Measurements from ENCODE around the gene MRFAP1L1.
A peak's percentile ranks its signal among the peaks of the same experiment; 100 is the strongest.
"Not testable (repeated sequence)": the region's sequence is repeated elsewhere in the genome, so short reads cannot be mapped to it uniquely, and the experiment has no call there.

The MRFAP1L1 gene

GRCh38 chr4:6709230-6710114, at the start of gene MRFAP1L1:
TSS of gene MRFAP1L1 (minus strand) at chr4:6709865. CDS start at chr4:6709629, 236 bp downstream.
- DNase-seq: peak; percentile 97

GRCh38 chr4:6758728-6759127, 49.1 kb upstream of the MRFAP1L1 start:
- no peak for DNase-seq

DNA sequence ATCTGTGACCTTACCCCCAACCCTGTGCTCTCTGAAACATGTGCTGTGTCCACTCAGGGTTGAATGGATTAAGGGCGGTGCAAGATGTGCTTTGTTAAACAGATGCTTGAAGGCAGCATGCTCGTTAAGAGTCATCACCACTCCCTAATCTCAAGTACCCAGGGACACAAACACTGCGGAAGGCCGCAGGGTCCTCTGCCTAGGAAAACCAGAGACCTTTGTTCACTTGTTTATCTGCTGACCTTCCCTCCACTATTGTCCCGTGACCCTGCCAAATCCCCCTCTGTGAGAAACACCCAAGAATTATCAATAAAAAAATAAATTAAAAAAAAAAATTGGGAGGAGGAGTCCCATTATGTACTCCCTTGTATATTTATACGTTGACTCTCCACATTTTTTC, 46.7 kb upstream of the MRFAP1L1 start:
- not testable (repeated sequence) for DNase-seq

DNA sequence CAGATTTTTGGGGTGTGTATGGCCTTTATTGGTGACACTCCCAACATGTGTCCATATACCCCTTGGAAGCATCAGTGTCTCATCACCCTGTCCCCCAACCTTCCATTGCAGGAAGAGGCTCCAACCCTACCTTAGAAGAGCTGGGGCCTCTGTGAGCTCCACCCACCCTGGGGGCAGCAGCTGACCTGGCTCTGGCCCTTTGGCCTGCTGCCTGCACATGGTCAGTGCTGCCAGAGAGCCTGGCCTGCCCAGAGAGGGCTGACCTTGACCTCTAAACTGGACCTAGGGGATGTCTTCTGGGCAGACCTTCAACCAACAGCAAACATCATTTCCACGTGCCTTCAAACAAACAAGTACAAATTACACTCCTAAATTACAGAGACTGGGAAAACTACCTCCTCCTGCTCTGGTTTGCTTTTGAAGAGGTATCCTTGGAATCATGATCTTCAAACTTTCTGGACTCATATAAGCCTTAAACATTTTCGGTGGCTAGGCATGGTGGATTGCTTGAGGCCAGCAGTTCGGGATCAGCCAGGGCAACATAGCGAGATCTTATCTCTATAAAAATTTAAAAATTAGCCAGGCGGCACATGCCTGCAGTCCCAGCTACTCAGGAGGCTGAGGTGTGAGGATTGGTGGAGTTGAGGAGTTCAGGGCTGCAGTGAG, 45.6 kb upstream of the MRFAP1L1 start:
- DNase-seq: no peak

GRCh38 chr4:6754481-6755087, 44.9 kb upstream of the MRFAP1L1 start:
- no peak for DNase-seq

DNA sequence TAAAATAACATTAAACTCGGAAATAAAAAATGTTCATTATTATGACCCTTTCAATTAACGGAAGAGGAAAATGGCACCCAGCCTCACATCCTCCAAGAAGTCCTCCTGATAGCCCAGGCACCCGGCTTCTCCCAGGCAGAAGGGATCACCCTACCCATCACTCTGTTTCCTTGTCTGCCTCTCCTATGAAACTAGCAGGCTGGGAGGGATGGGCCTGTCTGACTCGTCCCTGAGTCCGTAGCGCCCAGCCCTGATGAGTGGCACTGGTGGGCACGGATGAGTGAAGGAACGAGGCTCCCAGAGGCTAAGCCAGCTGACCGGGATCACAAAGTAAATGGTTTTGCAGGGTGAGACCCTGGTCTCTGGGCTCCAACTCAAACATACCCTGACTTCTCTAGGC, 44.2 kb upstream of the MRFAP1L1 start:
- DNase-seq: no peak

GRCh38 chr4:6753103-6753560, 43.5 kb upstream of the MRFAP1L1 start:
- DNase-seq: no peak

DNA sequence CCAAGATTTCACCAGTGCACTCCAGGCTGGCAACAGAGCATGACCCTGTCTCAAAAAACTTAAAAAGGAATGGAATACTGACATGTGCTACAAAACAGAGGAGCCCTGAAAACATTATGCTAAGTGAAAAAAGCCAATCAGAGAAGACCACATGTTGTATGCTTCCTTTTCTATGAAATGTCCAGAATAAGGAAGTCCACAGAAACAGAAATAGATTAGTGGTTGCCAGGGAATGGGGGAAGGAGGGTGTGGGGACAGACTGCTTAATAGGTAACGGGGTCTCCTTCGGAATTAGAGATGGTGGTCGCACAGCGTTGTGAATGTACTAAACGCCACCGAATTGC, 42.8 kb upstream of the MRFAP1L1 start:
- DNase-seq: no peak

DNA sequence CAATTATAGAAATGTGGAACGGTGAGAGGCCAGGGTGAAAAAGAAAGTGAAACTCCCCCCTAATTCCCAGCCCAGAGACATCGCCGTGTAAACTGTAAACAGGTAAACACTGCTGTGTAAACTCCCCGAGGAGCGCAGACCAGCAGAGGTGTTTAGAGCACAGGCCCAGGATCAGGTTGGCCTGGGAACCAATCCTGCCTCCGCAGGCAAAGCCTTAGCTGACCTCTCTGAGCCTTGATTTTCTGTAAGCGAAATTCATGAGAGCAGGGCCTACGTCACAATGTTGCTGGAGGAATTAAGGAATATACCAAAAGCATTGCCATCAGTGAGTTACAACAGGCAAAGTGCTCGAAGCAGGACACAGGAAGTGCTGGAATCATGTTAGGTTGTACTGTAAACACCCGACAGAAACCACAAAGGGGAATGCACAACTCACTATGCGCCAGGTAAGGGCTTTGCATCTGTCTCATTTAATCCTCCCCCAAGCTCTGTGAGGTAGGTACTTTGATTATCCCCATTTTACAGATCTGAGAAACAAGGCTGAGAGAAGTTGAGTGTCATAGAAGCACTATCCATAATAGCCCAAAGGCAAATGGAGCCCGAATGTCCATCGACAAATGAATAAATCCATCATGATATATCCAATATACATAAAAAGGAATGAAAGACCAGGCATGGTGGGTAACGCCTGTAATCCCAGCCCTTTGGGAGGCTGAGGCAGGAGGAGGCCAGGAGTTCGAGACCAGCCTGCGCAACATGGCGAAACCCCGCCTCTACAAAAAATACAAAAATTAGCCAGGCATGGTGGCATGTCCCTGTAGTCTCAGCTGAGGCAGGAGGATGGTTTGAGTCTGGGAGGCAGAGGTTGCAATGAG, 42.2 kb upstream of the MRFAP1L1 start:
- DNase-seq: no peak

- DNase-seq: no peak
Measured at GRCh38 chr4:6750286-6751221, 40.9 kb upstream of the MRFAP1L1 start.

- no peak for DNase-seq
Measured at GRCh38 chr4:6749340-6750171, 39.9 kb upstream of the MRFAP1L1 start.

DNA sequence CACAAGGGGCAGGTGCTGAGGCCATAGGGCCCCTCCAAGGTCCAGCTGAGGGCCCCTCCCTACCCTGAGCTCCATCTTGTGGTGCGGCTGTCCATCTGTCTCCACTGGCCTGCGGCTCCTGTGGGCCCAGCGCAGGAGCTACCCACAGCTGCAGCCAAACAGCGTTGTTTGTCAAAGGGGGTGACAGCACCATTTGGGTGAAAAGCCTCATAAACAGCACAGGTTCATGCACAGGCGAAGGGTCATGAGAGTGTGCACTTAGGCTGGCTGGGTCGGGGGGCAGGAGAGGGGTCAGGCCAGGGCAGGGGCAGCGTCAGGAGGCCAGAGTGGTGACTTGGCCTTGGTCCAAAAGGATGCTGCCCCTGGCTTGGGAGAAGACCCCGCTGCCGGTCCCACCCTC, 38.6 kb upstream of the MRFAP1L1 start:
- no peak for DNase-seq

GRCh38 chr4:6747294-6748051, 37.8 kb upstream of the MRFAP1L1 start:
- DNase-seq: no peak

GRCh38 chr4:6746721-6747293, 37.1 kb upstream of the MRFAP1L1 start:
- DNase-seq: no peak

DNA sequence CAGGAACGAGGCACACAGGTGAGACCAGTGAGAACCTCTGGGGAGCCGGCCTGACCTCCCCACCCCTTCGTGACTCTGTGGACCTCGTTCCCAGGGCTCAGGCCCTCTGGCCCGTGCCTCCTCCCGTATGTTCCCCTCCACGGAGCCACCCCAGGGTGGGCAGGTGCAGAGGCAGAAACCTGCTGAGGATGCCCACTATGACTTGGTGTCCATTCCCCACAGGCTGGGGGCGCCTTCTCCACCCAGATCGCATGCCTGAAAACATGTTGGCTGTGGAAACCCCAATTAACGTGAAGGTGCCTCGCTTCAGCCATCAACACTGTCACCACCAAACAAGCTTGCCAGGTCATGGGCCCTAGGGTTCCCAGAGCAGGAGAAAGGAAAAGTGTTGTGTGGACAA, 33.3 kb upstream of the MRFAP1L1 start:
- no peak for DNase-seq

GRCh38 chr4:6742507-6742906, 32.8 kb upstream of the MRFAP1L1 start:
- DNase-seq: no peak

DNA sequence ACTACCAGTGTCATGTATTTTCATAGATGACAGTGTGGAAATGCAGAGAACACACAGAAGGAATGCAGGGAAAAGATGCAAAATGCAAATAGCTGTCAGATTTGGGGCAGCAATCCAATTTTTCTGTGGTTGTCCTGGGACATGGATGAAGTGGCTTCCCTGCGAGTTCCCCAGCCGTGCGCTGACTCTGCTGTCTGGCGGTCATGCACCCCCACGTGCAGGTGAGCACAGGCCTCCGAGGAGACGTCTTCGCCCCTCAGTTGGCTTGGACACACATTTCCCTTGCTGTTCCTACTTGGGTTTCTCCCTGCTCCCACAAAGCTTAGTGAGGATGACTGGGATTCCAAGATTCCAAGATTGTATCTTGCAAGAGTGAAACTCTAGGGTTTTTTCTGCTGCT, 30.7 kb upstream of the MRFAP1L1 start:
- no peak for DNase-seq

GRCh38 chr4:6739920-6740319, 30.3 kb upstream of the MRFAP1L1 start:
- no peak for DNase-seq

DNA sequence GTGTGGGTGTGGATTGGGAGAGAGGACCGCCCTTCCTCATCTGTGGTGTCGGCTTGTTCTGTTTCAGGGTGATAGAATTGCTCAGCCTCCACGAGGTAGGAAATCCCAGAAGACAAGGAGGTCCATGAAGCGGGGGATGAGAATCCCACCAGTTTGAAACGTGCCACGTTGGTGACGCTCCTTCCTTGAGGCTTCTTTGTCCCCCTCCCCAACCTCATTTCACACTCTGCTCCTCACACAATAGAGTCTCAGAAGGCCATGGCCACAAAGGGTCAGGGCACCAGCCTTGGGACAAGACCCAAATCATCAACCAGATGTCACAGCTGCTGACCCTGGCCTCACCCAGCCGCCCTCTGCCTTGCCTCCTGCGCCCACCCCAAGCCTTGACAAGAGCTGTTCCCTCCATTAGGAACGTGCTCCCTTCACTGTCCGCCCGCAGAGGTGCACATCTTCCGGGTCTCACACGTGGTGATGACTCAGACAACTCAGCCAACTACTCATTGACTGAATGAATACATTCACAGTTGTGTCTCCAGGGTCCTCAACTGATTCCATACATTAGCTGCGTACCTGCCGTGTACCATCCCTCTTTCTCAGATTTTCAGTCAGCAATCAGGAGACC, 24.6 kb upstream of the MRFAP1L1 start:
- DNase-seq: no peak

Data from CD4-positive, alpha-beta T cell treated with Interleukin-6 for 4 hours (primary cell).